ENCODE results near the gene RGS4.

The RGS4 gene

DNA sequence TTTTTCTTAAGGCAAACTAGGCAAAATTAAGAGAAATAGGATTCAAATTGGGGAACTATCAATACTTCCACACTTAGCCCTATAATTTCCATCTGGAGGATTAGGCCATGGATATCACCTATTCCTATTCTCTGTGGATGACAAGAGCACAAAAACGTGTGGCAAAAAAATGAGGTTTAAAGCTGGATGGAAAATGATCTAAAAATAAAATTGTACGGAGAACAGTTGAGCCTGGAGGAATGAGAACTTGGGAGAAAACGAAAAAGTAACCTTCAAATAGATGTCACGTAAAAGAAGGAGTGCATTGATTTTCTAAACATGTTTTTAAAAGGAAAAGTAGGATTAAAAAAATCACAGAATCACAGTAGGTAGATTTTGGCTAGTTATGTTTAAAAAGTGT is 55.7 kb downstream of the RGS4 start:
- no peak overlapping the region for H3K4me3 ChIP-seq (ENCODE audit: control insufficient read depth, low read depth, low read length)
- TF ChIP-seq, protein P1, sequence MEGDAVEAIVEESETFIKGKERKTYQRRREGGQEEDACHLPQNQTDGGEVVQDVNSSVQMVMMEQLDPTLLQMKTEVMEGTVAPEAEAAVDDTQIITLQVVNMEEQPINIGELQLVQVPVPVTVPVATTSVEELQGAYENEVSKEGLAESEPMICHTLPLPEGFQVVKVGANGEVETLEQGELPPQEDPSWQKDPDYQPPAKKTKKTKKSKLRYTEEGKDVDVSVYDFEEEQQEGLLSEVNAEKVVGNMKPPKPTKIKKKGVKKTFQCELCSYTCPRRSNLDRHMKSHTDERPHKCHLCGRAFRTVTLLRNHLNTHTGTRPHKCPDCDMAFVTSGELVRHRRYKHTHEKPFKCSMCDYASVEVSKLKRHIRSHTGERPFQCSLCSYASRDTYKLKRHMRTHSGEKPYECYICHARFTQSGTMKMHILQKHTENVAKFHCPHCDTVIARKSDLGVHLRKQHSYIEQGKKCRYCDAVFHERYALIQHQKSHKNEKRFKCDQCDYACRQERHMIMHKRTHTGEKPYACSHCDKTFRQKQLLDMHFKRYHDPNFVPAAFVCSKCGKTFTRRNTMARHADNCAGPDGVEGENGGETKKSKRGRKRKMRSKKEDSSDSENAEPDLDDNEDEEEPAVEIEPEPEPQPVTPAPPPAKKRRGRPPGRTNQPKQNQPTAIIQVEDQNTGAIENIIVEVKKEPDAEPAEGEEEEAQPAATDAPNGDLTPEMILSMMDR (conservative IDR thresholded peaks at IDR 0.05; ENCODE audit: control insufficient read depth, insufficient read depth, low read depth, low read length), result no peak
- DNase-seq (ENCODE audit: low read depth), result no peak

Measured in fibroblast of mammary gland (primary cell).